Natural killer cell (primary cell): ENCODE measurements around the gene RARG. TPM values are rescaled to one million over a fixed set of nuclear protein-coding genes. Genes with fewer than 3 reads are reported as not detected.

Source experiments
- ATAC-seq, 3 donors: fragments of 150-1000 bp in 2 of 3; fragments of 200-7000 bp in 1 of 3; cut with Tn5 transposase; 1 replicate in 1 of 3; 2 replicates in 2 of 3; pipeline ENCODE4 v1.10.0; 2021; ENCODE audit warnings: mild to moderate bottlenecking in 2 of 3, moderate library complexity in 2 of 3
- DNase-seq, 2 donors: peaks; one replicate each; pipeline versions ENCODE4 v3.0.0 to v3.0.0-alpha.2; 2013 to 2021; ENCODE audit warnings: mixed read lengths in 1 of 2
- H3K27ac ChIP-seq: one replicate; pipeline ENCODE4 v1.5.1; 2013; ENCODE audit warnings: mild to moderate bottlenecking, low read length
- H3K27me3 ChIP-seq: one replicate; pipeline ENCODE4 v1.6.1; 2013; ENCODE audit warnings: low read length; ENCODE audit not compliant: control insufficient read depth, insufficient read depth
- H3K36me3 ChIP-seq: one replicate; pipeline ENCODE4 v1.6.1; 2013; ENCODE audit warnings: low read length; ENCODE audit not compliant: control insufficient read depth, insufficient read depth
- H3K4me1 ChIP-seq: one replicate; pipeline ENCODE4 v1.6.1; 2013; ENCODE audit warnings: low read length; ENCODE audit not compliant: control insufficient read depth, insufficient read depth
- H3K4me3 ChIP-seq: one replicate; pipeline ENCODE4 v1.5.1; 2013; ENCODE audit warnings: low read length
- H3K9me3 ChIP-seq: one replicate; pipeline ENCODE4 v1.6.1; 2013; ENCODE audit warnings: low read length; ENCODE audit not compliant: control insufficient read depth, insufficient read depth
- H3K27ac Mint-ChIP-seq, 2 donors: one replicate each; pipeline ENCODE4 v1.8.0; 2022; ENCODE audit warnings: mild to moderate bottlenecking in 2 of 2, mixed read lengths in 2 of 2, moderate library complexity in 1 of 2
- H3K27me3 Mint-ChIP-seq, 2 donors: one replicate each; pipeline ENCODE4 v1.8.0; 2022; ENCODE audit warnings: low read depth in 2 of 2, mixed read lengths in 2 of 2
- H3K36me3 Mint-ChIP-seq: one replicate; pipeline ENCODE4 v1.8.0; 2022; ENCODE audit warnings: mixed read lengths
- H3K4me1 Mint-ChIP-seq, 2 donors: one replicate each; pipeline ENCODE4 v1.8.0; 2022; ENCODE audit warnings: mixed read lengths in 2 of 2
- H3K4me3 Mint-ChIP-seq: one replicate; pipeline ENCODE4 v1.8.0; 2022; ENCODE audit warnings: mild to moderate bottlenecking, moderate library complexity, mixed read lengths
- H3K9me3 Mint-ChIP-seq, 2 donors: one replicate each; pipeline ENCODE4 v1.8.0; 2022; ENCODE audit warnings: mixed read lengths in 2 of 2
- WGBS: methylation state at CpG from one replicate; pipeline ENCODE4 v1.1.7; 2013; ENCODE audit warnings: missing lambda C conversion rate; ENCODE audit not compliant: insufficient coverage; 5-methylcytosine and 5-hydroxymethylcytosine counted together
- intact Hi-C: fragments of 100-400 bp; cut with micrococcal nuclease; formaldehyde crosslinking; loops from one replicate; pipeline ENCODE4 v1.14.2; 2022
- total RNA-seq, 4 donors: library from RNA; stranded (reverse); fragments of 120-200 nt in 1 of 4; gene quantifications; one replicate each; pipeline versions ENCODE4 v1.2.3 to v1.2.4, GENCODE V29; 2013 to 2022
- TF ChIP-seq, protein P1 (sequence below): fragments of 200-600 bp; IDR thresholded peaks from one replicate; pipeline ENCODE4 v1.8.0; 2022; ENCODE audit warnings: antibody characterized with exemption

RARG gene
- total RNA-seq, 3 donors from 2014 or later (not counting 1 experiment from before 2014, with no cell fraction given), result 24.0 to 30.6 (median 27.5) TPM

DNA sequence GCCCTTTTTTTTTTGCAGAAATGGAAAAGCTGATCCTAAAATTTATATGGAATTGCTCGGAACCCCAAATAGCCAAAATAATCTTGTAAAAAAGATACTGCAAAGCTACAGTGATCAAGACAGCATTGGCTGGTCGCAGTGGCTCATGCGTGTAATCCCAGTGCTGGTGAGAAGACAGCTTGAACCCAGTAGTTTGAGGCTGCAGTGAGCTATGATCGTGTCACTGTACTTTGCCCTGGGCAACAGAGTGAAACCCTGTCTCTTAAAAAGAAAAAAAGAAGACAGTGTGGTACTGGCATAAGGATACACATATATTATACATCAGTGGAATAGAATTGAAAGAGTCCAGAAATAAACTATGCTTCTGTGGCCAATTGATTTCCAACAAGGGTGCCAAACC is 30.4 kb downstream of the RARG start:
- intact Hi-C loops, result loop anchor here (2.0 to 10.0 kb wide), 2 partner anchors 21 to 303 kb away; partner anchors contain the start of genes CSAD, NPFF, TARBP2 and ZNF740
- H3K27ac Mint-ChIP-seq, result no peak overlapping the region
- ATAC-seq (no peak), DNase-seq (no peak)
- peaks cover 60 to 78% of the 10 kb centered on the region in 2 donors for H3K4me1 Mint-ChIP-seq
- WGBS, result 87% methylated on average over 4 of the region's 4 CpGs
- Histone ChIP-seq H3K4me1 (peaks cover 70% of the 10 kb centered on the region), H3K27ac (no peak overlapping the region), H3K9me3 (no peaks in the 10 kb centered on the region), H3K4me3 (no peak overlapping the region), H3K27me3 (no peaks in the 10 kb centered on the region), H3K36me3 (peaks cover 19% of the 10 kb centered on the region)
- TF ChIP-seq, protein P1, sequence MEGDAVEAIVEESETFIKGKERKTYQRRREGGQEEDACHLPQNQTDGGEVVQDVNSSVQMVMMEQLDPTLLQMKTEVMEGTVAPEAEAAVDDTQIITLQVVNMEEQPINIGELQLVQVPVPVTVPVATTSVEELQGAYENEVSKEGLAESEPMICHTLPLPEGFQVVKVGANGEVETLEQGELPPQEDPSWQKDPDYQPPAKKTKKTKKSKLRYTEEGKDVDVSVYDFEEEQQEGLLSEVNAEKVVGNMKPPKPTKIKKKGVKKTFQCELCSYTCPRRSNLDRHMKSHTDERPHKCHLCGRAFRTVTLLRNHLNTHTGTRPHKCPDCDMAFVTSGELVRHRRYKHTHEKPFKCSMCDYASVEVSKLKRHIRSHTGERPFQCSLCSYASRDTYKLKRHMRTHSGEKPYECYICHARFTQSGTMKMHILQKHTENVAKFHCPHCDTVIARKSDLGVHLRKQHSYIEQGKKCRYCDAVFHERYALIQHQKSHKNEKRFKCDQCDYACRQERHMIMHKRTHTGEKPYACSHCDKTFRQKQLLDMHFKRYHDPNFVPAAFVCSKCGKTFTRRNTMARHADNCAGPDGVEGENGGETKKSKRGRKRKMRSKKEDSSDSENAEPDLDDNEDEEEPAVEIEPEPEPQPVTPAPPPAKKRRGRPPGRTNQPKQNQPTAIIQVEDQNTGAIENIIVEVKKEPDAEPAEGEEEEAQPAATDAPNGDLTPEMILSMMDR, result no peak
- H3K9me3 Mint-ChIP-seq, result no peaks in the 10 kb centered on the region
- H3K4me3 Mint-ChIP-seq, result no peak overlapping the region
- peaks cover 6% of the 10 kb centered on the region for H3K36me3 Mint-ChIP-seq
- H3K27me3 Mint-ChIP-seq, result no peaks in the 10 kb centered on the region

DNA sequence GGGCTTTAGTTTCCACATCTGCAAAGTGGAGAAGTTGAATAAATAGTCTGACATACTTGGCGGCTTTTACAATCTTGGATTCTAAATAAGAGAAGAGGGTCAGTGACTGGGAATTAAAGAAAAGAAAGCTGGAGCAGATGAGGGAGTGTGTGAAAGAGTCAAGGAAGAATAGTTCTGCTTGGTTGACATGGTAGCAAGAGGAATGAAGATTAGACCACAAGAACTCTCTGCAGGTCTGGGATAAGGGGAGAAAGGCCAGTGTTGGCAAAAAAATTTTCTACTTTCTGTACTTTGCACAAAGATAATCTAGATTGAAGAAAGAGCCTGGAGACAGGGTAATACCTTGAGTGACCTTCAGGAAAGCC is 30.9 kb downstream of the RARG start:
- Mint-ChIP-seq H3K4me3 (peak overlapping the region; percentile 82), H3K9me3 (no peaks in the 10 kb centered on the region), H3K27me3 (no peaks in the 10 kb centered on the region), H3K4me1 (peaks cover 56 to 77% of the 10 kb centered on the region in 2 donors), H3K36me3 (peaks cover 6% of the 10 kb centered on the region), H3K27ac (peak overlapping the region; percentile 63 to 69)
- Histone ChIP-seq H3K27me3 (no peaks in the 10 kb centered on the region), H3K36me3 (peaks cover 24% of the 10 kb centered on the region), H3K4me1 (peaks cover 65% of the 10 kb centered on the region), H3K27ac (peak overlapping the region; percentile 0), H3K9me3 (no peaks in the 10 kb centered on the region), H3K4me3 (no peak overlapping the region)
- WGBS, result 46% methylated on average over 1 of the region's 1 CpG
- no peak for DNase-seq
- ATAC-seq, result no peak
- intact Hi-C loops, result loop anchor here (2.0 to 10.0 kb wide), 2 partner anchors 20 to 304 kb away; partner anchors contain the start of genes CSAD, NPFF, TARBP2 and ZNF740
- TF ChIP-seq, protein P1, result no peak

DNA sequence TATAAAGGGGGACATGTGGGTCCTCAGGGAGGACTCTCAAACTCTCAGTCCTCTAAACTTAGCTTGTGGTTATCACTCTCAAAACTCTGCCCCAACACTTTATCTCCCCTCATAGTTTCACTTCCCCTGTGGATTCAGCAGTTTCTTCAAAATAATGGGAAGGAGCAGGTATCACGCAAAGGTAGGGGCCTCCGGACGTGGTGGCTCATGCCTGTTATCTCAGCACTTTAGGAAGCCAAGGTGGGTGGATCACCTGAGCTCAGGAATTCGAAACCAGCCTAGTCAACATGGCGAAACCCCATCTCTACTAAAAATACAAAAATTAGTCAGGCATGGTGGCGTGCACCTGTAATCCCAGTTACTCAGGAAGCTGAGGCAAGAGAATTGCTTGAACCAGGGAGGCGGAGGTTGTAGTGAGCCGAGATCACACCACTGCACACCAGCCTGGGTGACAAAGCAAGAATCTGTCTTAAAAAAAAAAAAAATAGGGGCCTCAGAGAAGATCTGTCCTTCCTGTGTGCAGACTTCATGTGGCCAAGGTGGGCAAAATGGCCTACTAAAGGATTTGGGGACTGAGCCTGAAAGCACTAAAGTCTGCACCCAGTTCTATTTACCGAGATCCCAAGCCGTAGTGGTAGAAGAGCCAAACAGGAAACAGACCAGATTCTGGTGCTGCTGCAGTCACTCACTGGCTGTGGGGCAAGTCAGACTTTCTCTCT is 31.4 kb downstream of the RARG start:
- DNase-seq, result peak in 1 of 2 donors; percentile 58
- no peaks in the 10 kb centered on the region for H3K27me3 ChIP-seq
- 17% methylated on average over 10 of the region's 10 CpGs for WGBS
- Mint-ChIP-seq H3K36me3 (peaks cover 6% of the 10 kb centered on the region), H3K27me3 (no peaks in the 10 kb centered on the region), H3K4me1 (peaks cover 50 to 76% of the 10 kb centered on the region in 2 donors), H3K27ac (peak overlapping the region; percentile 63 to 69), H3K9me3 (no peaks in the 10 kb centered on the region), H3K4me3 (peak overlapping the region; percentile 82)
- peak overlapping the region; percentile 0 for H3K27ac ChIP-seq
- intact Hi-C loops, result loop anchor here (2.0 to 10.0 kb wide), 2 partner anchors 20 to 304 kb away; partner anchors contain the start of genes CSAD, NPFF, TARBP2 and ZNF740
- H3K4me1 ChIP-seq, result peaks cover 60% of the 10 kb centered on the region
- H3K36me3 ChIP-seq, result peaks cover 29% of the 10 kb centered on the region
- TF ChIP-seq, protein P1, result no peak
- no peak overlapping the region for H3K4me3 ChIP-seq
- no peaks in the 10 kb centered on the region for H3K9me3 ChIP-seq
- peak; percentile 27 to 33 (median 27) for ATAC-seq
